ENCODE data around the gene WNT6. TPM values are rescaled to one million over a fixed set of nuclear protein-coding genes. Genes with fewer than 3 reads are reported as not detected.

The WNT6 gene
- total and polyA plus RNA-seq, 2 experiments from 2014 or later, result not detected

- 97% methylated on average over 4 of the region's 4 CpGs for WGBS, 2 experiments (ENCODE audit: low coverage in 1 of 2, low lambda C conversion rate in 2 of 2, missing lambda C conversion rate in 2 of 2)
- Histone ChIP-seq H2AFZ (no peak overlapping the region), H3K79me2 (ENCODE audit: insufficient read depth) (no peaks in the 10 kb centered on the region), H3K9ac (no peak overlapping the region), H4K20me1 (ENCODE audit: insufficient read depth) (no peaks in the 10 kb centered on the region), H3F3A (ENCODE audit: insufficient read depth) (no peaks in the 10 kb centered on the region), H3K4me2 (ENCODE audit: unreplicated experiment) (no peak overlapping the region), H3K27me3 (replicated peaks; ENCODE audit: insufficient read depth) (no peaks in the 10 kb centered on the region), H3K27ac (no peak overlapping the region), H3K4me1 (ENCODE audit: insufficient read depth) (no peaks in the 10 kb centered on the region), H3K9me3 (ENCODE audit: low read depth) (no peaks in the 10 kb centered on the region), H3K36me3 (ENCODE audit: low read depth) (no peaks in the 10 kb centered on the region), H3K4me3 (no peak overlapping the region), H3K9me2 (ENCODE audit: insufficient read depth) (no peaks in the 10 kb centered on the region)
- in situ Hi-C loops (cut with MboI), result no loop called here
- TF ChIP-seq EZH2 (IDR thresholded peaks at IDR 0.05; ENCODE audit: insufficient read depth, poor library complexity, severe bottlenecking) (no peak), EZH2phosphoT487 (IDR thresholded peaks at IDR 0.05; ENCODE audit: insufficient read depth, low read depth) (no peak)
- DNase-seq, result no peak
These were observed 44.0 kb upstream of the WNT6 start for GRCh38 chr2:218815649-218816048.

DNA sequence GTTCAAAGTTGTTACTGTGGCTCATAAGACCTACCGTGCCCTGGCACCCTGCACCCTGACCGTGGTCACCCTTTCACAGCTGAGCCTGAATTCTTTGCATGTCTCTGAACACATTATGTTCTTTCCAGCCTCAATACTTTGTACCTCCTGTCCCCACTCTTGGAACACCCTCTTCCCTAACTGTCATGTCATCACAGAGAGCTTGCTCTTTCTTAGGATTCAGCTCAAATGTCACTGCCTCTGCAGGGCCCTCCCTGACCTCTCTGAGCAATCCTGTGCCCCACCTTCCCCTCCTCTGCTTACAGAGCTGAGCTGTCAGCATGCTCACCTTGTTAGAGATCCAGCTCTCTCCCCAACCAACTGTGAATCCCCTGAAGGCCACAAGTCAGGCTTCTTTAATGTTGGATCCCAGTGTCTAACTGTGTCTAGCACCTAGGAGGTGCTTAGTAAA lies 43.0 kb upstream of the WNT6 start:
- 84 to 86% methylated on average over 2 of the region's 2 CpGs for WGBS, 2 experiments (ENCODE audit: low coverage in 1 of 2, low lambda C conversion rate in 2 of 2, missing lambda C conversion rate in 2 of 2)
- DNase-seq, result no peak
- in situ Hi-C loops (cut with MboI), result no loop called here

GRCh38 chr2:218819093-218819492 lies 40.5 kb upstream of the WNT6 start:
- Histone ChIP-seq H3K4me2 (ENCODE audit: unreplicated experiment) (no peak overlapping the region), H3K9me3 (ENCODE audit: low read depth) (no peaks in the 10 kb centered on the region), H3K9me2 (ENCODE audit: insufficient read depth) (no peaks in the 10 kb centered on the region), H3K79me2 (ENCODE audit: insufficient read depth) (no peaks in the 10 kb centered on the region), H3K4me3 (no peak overlapping the region), H3K4me1 (ENCODE audit: insufficient read depth) (no peaks in the 10 kb centered on the region), H3K27me3 (replicated peaks; ENCODE audit: insufficient read depth) (0 out of 2 replicates have a peak, but pooled peaks cover 5% of the 10 kb centered on the region), H3K27ac (no peak overlapping the region), H3F3A (ENCODE audit: insufficient read depth) (no peaks in the 10 kb centered on the region), H2AFZ (no peak overlapping the region), H4K20me1 (ENCODE audit: insufficient read depth) (no peaks in the 10 kb centered on the region), H3K9ac (no peak overlapping the region), H3K36me3 (ENCODE audit: low read depth) (no peaks in the 10 kb centered on the region)
- TF ChIP-seq EZH2phosphoT487 (IDR thresholded peaks at IDR 0.05; ENCODE audit: insufficient read depth, low read depth) (no peak), EZH2 (IDR thresholded peaks at IDR 0.05; ENCODE audit: insufficient read depth, poor library complexity, severe bottlenecking) (no peak)
- in situ Hi-C loops (cut with MboI), result no loop called here
- WGBS, 2 experiments (ENCODE audit: low coverage in 1 of 2, low lambda C conversion rate in 2 of 2, missing lambda C conversion rate in 2 of 2), result 92 to 93% methylated on average over 7 of the region's 7 CpGs
- DNase-seq, result no peak

More for the DNA sequence above, 43.0 kb upstream of the WNT6 start:
- H3K9ac ChIP-seq, result no peak overlapping the region
- no peak overlapping the region for H3K4me2 ChIP-seq (ENCODE audit: unreplicated experiment)
- H3K4me3 ChIP-seq, result no peak overlapping the region
- H3K4me1 ChIP-seq (ENCODE audit: insufficient read depth), result no peaks in the 10 kb centered on the region
- TF ChIP-seq EZH2phosphoT487 (IDR thresholded peaks at IDR 0.05; ENCODE audit: insufficient read depth, low read depth) (no peak), EZH2 (IDR thresholded peaks at IDR 0.05; ENCODE audit: insufficient read depth, poor library complexity, severe bottlenecking) (no peak)
- no peaks in the 10 kb centered on the region for H3K36me3 ChIP-seq (ENCODE audit: low read depth)
- no peaks in the 10 kb centered on the region for H3K9me3 ChIP-seq (ENCODE audit: low read depth)
- no peaks in the 10 kb centered on the region for H3K79me2 ChIP-seq (ENCODE audit: insufficient read depth)
- no peaks in the 10 kb centered on the region for H4K20me1 ChIP-seq (ENCODE audit: insufficient read depth)
- no peaks in the 10 kb centered on the region for H3K9me2 ChIP-seq (ENCODE audit: insufficient read depth)
- H3K27me3 ChIP-seq (replicated peaks; ENCODE audit: insufficient read depth), result no peaks in the 10 kb centered on the region
- H3F3A ChIP-seq (ENCODE audit: insufficient read depth), result no peaks in the 10 kb centered on the region
- H3K27ac ChIP-seq, result no peak overlapping the region
- no peak overlapping the region for H2AFZ ChIP-seq

DNA sequence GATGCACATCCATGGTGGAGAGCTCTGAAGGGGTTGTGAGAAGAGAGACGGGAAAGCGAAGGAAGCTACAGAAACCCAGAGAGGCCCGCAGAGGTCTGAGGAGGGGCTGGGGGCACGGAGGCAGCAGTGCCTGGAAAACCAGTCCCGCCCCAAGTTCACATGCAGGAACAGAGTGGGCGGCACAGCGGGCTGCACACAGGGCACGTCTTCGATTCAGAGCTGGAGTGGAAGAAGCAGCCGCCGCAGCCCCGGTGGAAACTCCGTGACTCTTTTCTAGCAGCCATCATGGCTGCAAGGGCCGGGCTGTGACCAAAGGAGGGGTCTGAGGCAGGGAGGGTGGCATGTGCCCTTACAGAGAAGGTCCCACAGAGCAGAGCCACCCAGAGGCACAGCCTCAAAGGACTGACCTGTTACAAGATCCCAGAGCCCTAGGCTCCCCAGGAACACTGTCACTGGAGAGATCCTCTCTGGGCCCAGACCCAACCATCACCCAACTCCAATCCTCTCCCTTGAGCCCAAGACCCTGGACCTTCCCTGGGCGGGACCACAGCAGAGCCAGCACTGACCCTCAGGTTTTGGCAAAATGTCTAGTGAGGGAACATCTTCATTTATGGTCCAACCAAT lies 38.7 kb upstream of the WNT6 start:
- in situ Hi-C loops (cut with MboI), result no loop called here
- TF ChIP-seq EZH2 (IDR thresholded peaks at IDR 0.05; ENCODE audit: insufficient read depth, poor library complexity, severe bottlenecking), result no peak
- no peak for TF ChIP-seq EZH2phosphoT487 (IDR thresholded peaks at IDR 0.05; ENCODE audit: insufficient read depth, low read depth)

More for the DNA sequence above, 38.7 kb upstream of the WNT6 start:
- H3K9ac ChIP-seq, result no peak overlapping the region
- H3K4me2 ChIP-seq (ENCODE audit: unreplicated experiment), result no peak overlapping the region
- no peak overlapping the region for H3K4me3 ChIP-seq
- no peak for DNase-seq
- H3K27ac ChIP-seq, result no peak overlapping the region
- H3K9me3 ChIP-seq (ENCODE audit: low read depth), result no peaks in the 10 kb centered on the region
- no peaks in the 10 kb centered on the region for H4K20me1 ChIP-seq (ENCODE audit: insufficient read depth)
- no peaks in the 10 kb centered on the region for H3F3A ChIP-seq (ENCODE audit: insufficient read depth)
- H2AFZ ChIP-seq, result no peak overlapping the region
- H3K79me2 ChIP-seq (ENCODE audit: insufficient read depth), result no peaks in the 10 kb centered on the region
- no peaks in the 10 kb centered on the region for H3K36me3 ChIP-seq (ENCODE audit: low read depth)
- H3K27me3 ChIP-seq (replicated peaks; ENCODE audit: insufficient read depth), result 0 out of 2 replicates have a peak, but pooled peaks cover 5% of the 10 kb centered on the region
- 92 to 95% methylated on average over 13 to 15 of the region's 15 CpGs for WGBS, 2 experiments (ENCODE audit: low coverage in 1 of 2, low lambda C conversion rate in 2 of 2, missing lambda C conversion rate in 2 of 2)
- H3K9me2 ChIP-seq (ENCODE audit: insufficient read depth), result no peaks in the 10 kb centered on the region
- no peaks in the 10 kb centered on the region for H3K4me1 ChIP-seq (ENCODE audit: insufficient read depth)
